ENCODE results near the gene UPF2.

UPF2 gene

GRCh38 chr10:11959966-11960365 is 82.6 kb downstream of the UPF2 start:
- no peak for DNase-seq

DNA sequence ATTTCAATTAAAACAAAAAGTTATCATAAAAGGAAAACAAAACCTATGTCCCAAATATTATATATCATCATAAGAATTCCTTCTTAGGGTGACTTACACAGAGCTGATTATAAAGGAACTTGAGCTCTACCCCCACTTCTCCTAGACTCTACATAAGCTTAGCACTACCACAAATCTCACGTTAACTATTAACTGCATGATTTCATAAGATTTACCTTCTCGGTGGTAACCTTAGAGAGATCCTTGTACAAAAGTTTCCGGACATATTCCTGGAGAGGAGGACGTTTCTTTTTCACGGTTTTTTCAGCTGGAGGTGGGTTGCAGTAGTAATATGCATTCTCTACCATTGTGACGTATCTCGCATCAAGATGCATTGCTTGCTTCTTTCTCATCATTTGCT is 83.7 kb downstream of the UPF2 start:
- DNase-seq: no peak

DNA sequence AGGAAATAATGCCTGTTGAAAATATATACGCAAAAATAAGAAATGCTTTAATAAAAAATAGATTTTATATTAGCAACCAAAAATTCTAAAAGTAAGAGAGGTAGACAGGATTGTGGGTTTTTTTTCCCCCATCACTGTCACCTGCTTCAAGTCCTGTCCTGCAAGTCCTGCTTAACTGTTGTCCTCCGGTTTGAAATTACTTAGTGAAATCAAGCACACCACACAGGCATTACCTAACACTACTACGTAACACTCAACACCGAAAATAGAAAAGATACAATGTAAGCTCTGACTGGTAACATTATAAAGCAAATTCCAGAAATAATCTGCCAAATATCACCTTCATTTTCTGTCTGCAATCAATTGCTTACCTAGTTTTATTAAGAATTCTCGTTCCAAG is 90.9 kb downstream of the UPF2 start:
- DNase-seq: no peak

DNA sequence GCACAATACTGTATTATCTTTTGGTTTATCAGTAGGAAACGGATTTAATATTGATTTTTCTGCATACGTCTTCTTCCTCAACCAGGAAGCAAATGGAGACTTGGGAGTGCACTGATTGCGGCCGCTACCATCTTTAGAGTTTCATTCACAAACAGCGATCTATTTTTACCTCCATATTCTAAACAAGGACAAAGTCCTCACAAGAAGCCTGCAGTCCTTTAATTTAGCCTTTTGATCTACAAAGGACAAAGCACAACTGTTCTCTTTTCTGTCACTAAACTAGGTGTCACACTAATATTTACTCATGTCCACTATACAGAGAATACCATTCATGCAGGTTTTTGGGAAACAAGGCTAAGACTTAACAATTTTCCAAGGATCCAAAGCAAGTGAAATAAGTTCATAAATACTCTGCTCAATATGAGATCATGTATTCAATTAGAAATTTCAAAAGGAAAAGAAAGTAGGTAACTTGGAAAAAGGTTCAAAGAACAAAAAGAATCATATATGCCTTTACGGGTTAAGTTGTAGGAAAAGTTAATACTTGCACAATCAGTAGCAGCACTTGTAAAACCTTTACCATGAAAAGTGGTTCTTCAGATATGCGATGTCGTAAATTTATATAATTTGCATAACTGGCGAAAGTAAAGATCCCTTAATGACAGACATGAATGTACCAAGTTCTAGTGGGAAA is 92.1 kb downstream of the UPF2 start:
- DNase-seq: no peak

DNA sequence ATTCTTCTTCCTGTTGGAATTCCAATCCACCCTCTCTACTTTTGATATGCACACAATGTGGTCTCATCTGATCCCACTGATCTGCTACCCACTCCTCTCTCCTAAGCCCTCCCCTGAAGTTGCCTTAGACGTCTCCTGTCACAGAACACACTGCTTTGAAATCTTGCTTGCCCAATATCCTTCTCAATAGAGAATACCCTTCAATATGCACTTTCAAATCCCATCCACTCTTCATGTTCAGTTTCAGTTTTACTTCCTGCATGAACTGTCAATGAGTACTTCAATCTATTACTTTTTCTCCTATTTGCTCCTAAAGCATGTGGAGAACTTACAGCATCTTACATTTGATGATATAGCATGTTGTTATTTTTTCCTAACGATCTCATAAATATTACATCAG is 93.5 kb downstream of the UPF2 start:
- no peak for DNase-seq

DNA sequence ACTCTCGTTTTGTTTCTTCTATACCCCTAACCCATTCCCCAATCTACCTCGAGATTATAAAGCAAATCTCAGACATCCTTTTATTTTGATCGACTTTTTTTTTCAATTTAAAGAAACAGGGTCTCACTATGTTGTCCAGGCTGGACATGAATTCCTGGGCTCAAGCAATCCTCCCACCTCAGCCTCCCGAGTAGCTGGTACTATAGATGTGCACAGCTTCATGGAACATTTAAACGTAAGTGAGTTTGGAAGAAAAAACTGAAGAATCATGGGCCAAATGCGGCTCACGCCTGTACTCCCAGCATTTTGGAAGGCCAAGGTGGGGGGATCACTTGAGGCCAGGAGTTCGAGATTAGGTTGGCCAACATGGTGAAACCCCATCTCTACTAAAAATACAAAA is 96.0 kb downstream of the UPF2 start:
- DNase-seq: no peak

DNA sequence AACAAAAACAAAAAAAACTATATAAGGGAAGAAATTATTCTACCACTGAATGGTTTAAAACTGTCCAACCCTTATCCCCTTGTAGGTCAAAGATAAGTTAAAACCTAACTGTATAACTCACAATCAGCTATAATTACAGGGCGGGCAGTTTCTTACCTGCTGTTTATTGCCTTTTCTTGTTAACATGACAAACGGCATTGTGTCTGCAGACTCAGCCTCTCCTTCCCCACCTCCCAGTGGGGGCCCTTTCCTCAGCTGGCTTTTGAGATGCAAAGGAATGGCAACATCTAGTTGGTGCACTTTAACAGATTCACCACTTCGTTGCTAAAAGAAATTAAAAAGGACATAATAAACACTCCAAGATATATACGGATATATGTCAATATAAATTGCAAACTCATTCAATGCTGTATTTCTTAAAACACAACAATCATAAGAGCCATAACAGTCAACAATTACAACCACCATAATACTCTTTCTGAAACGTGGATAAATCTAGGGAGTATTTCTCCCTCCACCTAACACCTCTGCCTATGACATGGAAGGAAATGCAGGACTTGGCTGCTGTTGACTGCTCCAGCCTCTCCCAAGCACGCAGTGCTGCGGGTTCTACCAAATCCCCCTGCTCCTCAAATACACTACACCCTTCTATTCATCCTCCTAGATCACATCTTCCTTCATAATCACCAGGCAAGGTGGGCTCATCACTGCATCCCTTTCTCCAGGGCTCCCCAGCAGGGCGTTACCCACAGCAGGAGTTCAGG is 106.0 kb downstream of the UPF2 start:
- DNase-seq: no peak

DNA sequence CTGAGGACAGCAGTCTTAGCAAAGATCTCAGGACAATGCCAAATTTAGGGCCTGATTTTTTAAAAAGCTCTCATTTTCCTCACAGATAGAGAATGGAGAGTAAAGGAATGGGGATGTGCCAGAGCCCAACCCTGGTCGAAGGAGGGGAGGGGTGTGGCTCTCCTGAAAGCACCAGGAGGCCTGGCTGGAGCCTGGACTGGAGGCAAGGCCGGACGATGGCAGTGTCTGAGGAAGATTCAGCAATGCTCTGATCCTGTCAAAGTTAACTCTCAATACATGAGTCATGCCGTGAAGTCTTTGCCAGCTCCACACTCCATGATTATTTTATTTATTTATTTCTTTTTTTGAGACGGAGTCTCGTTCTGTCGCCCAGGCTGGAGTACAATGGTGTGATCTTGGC is 108.3 kb downstream of the UPF2 start:
- no peak for DNase-seq

DNA sequence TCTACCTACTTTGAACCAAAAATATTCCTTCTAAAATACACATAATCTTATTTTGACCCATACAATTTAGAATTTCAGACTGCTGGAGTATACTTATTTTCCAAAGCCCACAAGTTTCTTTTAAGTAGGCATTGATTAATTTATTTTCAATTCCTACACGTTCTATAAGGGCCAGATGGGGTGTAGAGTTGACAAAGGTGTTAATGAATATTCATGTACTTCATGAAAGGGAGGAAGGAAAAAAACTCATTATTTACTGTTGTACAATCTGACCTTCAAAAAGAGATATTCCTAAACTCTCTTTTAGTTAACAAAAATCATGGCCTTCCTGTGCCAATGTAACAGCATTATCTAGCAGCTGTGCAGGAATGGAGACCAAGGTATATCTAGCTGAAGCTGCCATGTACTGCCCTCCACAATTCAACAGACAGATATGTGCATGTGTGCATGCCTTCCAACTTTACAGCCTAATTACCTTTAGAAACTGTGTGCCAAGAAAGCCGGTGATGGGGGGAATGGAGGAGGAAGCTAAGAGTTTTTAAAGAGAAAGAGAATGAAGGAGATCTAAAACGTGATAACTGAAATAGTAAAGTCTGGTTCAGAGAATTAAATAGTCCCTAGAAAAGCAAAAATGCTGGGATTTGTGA is 108.9 kb downstream of the UPF2 start:
- DNase-seq: no peak

DNA sequence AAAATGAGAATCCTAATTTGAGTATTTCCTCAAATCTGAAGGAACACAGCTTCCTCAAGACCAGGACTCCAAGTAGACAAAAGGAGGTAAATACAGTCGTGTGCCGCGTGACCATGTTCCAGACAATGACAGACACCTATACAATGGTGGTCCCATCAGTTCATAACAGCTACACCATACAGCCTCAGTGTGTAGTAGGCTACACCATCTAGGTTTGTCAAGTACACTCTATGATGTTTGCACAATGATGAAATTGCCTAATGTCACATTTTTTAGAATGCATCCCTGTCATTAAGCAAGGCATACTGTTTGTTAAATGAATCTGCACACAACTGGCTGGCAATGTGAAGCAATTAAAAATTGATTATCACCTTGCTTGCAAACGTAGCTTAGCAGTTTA is 111.6 kb downstream of the UPF2 start:
- no peak for DNase-seq

DNA sequence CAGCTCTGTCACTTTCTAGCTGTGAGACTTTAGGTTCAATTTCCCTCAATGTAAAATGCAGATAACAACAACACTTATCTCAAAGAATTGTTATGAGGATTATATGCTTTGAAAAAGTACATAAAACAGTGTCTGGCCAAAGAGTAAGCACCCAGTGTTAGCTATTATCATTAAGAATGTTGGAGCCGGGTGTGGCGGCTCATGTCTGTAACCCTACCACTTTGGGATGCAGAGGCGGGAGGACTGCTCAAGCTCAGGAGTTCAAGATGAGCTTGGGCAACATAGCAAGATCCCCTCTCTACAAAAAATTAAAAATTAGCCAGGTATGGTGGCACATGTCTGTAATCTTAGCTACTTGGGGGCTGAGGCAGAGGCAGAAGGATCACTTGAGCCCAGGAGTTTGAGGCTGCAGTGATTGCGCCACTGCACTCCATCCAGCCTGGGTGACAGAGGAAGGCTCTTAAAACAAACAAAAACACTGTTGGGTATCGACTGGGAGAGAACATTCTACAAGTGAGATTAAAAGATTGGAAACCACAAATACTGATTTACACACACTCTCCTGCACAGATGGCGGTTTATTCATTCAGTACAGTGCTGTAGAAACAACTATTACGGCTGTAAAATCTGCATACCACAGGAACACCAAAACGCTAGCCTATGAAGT is 112.2 kb downstream of the UPF2 start:
- no peak for DNase-seq

GRCh38 chr10:11927746-11928145 is 114.9 kb downstream of the UPF2 start:
- no peak for DNase-seq

DNA sequence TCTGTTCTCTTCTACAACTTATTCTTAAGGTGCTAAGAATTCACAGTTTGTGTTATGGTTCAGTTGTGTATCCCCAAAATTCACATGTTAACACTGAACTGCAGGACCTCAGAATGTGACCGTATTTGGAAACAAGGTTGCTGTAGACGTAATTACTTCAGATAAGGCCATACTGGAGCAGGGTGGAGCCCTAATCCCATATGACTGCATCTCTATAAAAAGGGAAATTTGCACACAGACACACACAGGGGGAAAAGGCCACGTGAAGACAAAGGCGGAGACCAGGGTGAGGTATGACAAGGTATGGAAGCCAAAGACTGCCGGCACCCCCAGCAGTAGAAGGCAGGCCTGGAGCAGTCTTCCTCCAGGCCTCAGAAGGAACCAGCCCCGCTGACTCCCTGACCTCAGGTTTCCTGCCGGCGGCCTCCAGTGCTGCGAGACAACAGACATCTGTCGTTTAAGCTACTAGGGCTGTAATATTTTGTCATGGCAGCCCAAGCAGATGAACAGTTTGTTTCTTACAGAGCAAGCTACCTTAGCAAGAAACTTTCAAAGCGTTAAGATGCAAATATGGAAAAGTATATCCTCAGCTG is 120.7 kb downstream of the UPF2 start:
- DNase-seq: no peak

DNA sequence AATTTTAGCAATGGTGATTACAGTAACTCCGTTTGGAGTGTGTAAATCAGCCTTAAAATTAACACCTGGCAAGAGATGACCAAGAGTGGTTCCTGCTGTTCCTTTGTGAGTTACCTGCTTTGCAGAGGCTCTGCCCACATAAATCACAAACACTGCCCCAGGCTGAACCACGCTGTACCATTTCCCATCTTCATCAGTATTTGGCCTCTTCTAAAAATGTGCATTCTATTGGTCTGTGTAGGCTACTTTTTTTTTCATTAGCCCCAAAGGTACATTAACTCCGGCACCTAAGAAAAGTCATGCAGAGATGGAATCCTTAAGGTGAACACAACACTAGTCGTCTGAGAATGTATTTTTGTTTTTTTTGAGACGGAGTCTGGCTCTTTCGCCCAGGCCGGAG is 123.3 kb downstream of the UPF2 start:
- DNase-seq: no peak

- DNase-seq: no peak
Observed at GRCh38 chr10:11918384-11918783, 124.2 kb downstream of the UPF2 start.

- no peak for DNase-seq
Observed at GRCh38 chr10:11913079-11913641, 129.4 kb downstream of the UPF2 start.

DNA sequence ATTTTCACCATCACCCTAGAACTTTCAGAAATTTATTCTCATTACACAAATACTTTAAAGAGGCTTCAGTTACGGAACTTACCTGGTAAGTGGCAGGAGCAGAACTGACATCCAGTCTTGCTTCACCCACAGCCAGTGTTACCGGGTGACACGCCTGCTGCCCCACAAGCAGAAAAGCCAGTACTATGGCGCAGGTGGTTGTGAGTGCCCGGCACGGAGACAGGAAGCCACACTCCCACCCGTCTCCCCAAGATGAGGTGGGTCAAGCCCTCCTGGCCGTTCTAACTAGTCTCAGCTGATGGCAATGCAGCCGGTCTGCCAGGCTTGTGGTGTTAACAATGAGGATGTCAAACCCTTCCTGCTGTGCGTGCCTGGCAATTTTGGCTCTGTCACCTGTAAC is 132.5 kb downstream of the UPF2 start:
- DNase-seq: no peak

- no peak for DNase-seq
Observed at GRCh38 chr10:11909618-11910017, 133.0 kb downstream of the UPF2 start.

GRCh38 chr10:11908991-11909390 is 133.6 kb downstream of the UPF2 start:
- no peak for DNase-seq

GRCh38 chr10:11908536-11908935 is 134.1 kb downstream of the UPF2 start:
- DNase-seq: no peak

DNA sequence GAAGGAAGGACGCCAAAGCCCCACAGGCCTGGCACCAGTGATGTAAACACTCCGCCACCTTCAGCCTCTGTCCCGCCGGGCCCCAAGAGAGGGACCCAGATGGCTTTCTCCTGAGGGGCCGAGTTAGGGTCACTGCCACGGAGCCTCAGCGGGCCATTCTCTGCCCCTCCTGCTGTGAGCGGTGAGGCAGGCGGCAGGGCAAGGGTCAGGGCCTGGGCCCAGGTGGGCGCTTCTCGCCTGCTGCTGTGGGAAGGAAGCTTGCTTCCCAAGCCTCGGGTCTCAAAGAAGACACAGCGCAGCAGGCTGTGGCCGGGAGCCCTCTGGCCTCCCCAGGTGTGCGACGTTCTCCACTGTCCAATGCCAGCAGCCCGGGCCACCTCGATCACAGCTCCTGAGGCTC is 134.7 kb downstream of the UPF2 start:
- no peak for DNase-seq

- DNase-seq: no peak
Observed at GRCh38 chr10:11906714-11907113, 135.9 kb downstream of the UPF2 start.

DNA sequence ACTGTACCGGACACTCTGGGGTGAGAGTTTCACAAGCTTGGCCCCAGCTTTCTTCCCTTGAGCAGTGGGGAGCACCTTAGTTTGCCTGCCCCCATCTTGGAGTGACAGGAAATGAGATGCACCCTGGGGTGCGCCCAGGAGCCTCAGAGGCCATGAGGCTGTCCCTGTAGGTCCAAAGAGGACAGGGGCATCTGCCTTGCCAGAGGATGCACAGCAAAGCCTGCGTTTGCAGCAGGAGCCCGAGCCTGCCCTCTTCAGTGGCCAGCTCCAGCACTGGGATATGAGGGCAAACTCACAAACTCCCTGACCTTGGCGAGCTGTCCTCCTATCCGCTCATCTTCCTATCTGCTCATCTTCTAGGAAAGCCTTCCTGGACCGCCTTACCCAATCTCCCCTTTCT is 140.0 kb downstream of the UPF2 start:
- no peak for DNase-seq

All from NCI-H1092 (cell line).